ENCODE measurements around the gene HCFC1R1. TPM values are rescaled to one million over a fixed set of nuclear protein-coding genes. Genes with fewer than 3 reads are reported as not detected.

The HCFC1R1 gene
- total RNA-seq, 1 donor from 2014 or later, result 17.7 TPM

DNA sequence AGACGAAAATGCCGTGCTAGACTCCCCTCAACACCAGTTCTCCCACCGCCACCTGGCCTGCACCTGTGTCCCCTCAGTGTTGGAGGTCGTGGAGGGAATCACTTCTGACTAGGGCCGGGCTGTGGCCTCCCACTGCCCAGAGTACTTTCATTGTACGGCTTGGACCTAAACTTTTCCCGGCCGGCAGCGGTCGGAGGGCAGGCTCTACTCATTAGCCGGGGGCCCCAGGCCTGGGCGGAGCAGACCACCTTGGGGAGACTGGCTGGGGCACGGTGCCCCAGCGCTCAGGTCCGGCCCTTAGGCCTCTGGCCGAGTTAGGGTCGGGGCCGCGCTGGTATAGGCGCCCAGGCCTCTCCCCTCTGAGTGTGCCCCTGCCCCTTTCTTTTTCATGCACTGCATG is 6.4 kb downstream of the HCFC1R1 start:
- TF ChIP-seq, protein P1, sequence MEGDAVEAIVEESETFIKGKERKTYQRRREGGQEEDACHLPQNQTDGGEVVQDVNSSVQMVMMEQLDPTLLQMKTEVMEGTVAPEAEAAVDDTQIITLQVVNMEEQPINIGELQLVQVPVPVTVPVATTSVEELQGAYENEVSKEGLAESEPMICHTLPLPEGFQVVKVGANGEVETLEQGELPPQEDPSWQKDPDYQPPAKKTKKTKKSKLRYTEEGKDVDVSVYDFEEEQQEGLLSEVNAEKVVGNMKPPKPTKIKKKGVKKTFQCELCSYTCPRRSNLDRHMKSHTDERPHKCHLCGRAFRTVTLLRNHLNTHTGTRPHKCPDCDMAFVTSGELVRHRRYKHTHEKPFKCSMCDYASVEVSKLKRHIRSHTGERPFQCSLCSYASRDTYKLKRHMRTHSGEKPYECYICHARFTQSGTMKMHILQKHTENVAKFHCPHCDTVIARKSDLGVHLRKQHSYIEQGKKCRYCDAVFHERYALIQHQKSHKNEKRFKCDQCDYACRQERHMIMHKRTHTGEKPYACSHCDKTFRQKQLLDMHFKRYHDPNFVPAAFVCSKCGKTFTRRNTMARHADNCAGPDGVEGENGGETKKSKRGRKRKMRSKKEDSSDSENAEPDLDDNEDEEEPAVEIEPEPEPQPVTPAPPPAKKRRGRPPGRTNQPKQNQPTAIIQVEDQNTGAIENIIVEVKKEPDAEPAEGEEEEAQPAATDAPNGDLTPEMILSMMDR (IDR thresholded peaks at IDR 0.05), result no peak
- DNase-seq (no peak), ATAC-seq (ENCODE audit: low read depth) (no peak)
- intact Hi-C loops (cut with micrococcal nuclease), result no loop called here
- peaks cover 18% of the 10 kb centered on the region for H3K27me3 Mint-ChIP-seq
- POLR2A ChIA-PET, result no interaction called here
- H3K4me1 Mint-ChIP-seq, result peaks cover 32% of the 10 kb centered on the region
- H3K36me3 Mint-ChIP-seq (ENCODE audit: low read depth), result no peaks in the 10 kb centered on the region
- H3K27ac Mint-ChIP-seq, result no peak overlapping the region
- no peak overlapping the region for H3K4me3 Mint-ChIP-seq
- CTCF ChIA-PET, result no interaction called here
- no peaks in the 10 kb centered on the region for H3K9me3 Mint-ChIP-seq

- Mint-ChIP-seq H3K4me1 (peaks cover 19% of the 10 kb centered on the region), H3K9me3 (no peaks in the 10 kb centered on the region), H3K27me3 (peaks cover 18% of the 10 kb centered on the region), H3K36me3 (ENCODE audit: low read depth) (no peaks in the 10 kb centered on the region), H3K4me3 (no peak overlapping the region), H3K27ac (no peak overlapping the region)
- intact Hi-C loops (cut with micrococcal nuclease), result no loop called here
- ATAC-seq (ENCODE audit: low read depth), result no peak
- TF ChIP-seq, protein P1 (IDR thresholded peaks at IDR 0.05), result no peak
- POLR2A ChIA-PET, result no interaction called here
- CTCF ChIA-PET, result no interaction called here
- no peak for DNase-seq
These were observed 7.7 kb downstream of the HCFC1R1 start for GRCh38 chr16:3015865-3016521.

- TF ChIP-seq, protein P1 (IDR thresholded peaks at IDR 0.05), result no peak
- ATAC-seq (ENCODE audit: low read depth) (no peak), DNase-seq (no peak)
- CTCF ChIA-PET, result no interaction called here
- peaks cover 14% of the 10 kb centered on the region for H3K4me1 Mint-ChIP-seq
- POLR2A ChIA-PET, result no interaction called here
- H3K27me3 Mint-ChIP-seq, result peaks cover 18% of the 10 kb centered on the region
- H3K36me3 Mint-ChIP-seq (ENCODE audit: low read depth), result no peaks in the 10 kb centered on the region
- intact Hi-C loops (cut with micrococcal nuclease), result no loop called here
- H3K27ac Mint-ChIP-seq, result no peak overlapping the region
- no peak overlapping the region for H3K4me3 Mint-ChIP-seq
- no peaks in the 10 kb centered on the region for H3K9me3 Mint-ChIP-seq
These were observed 8.8 kb downstream of the HCFC1R1 start for GRCh38 chr16:3014971-3015370.

DNA sequence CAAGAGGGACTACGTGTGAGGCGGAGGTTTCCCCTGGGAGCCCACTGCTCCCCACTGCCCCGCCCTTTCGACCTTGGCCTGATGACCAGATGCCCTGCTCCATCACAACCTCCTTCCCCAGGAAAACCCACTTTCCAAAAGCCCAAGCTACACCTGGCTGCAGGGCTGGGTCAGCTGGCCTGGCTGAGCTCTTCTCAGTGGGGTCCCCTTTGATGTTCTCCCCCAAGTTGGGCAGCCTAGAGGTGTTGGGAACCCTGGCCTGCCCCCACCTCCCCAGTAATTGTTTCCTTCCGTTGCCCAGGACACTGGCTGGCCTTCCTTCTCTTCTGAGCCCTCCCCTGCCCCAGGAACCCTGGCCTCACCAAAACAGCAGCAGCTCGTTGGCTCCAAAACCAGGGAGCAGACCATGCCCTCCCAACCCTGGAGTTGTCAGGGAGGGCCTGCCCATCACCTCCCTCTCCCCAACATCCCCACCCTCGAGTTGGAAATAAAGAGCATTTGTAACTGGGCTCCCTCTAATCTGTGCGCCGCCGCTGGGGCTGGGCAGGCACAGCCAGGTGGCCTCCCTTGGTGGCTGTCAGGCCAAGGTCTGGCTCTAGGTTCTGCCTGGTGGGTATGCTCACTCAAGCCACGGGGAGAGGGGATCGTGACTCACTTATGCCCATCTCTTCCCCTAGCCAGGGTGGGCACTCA is 9.6 kb downstream of the HCFC1R1 start:
- Mint-ChIP-seq H3K9me3 (no peaks in the 10 kb centered on the region), H3K27ac (no peak overlapping the region), H3K27me3 (peaks cover 18% of the 10 kb centered on the region), H3K4me3 (no peak overlapping the region), H3K36me3 (ENCODE audit: low read depth) (no peaks in the 10 kb centered on the region), H3K4me1 (peaks cover 9% of the 10 kb centered on the region)
- ATAC-seq (ENCODE audit: low read depth) (no peak), DNase-seq (no peak)
- intact Hi-C loops (cut with micrococcal nuclease), result no loop called here
- ChIA-PET POLR2A (interaction anchor here (0.6 kb wide), 1 partner anchor 14 kb away, joined by 7 read pairs; no protein-coding TSS in a partner anchor), CTCF (no interaction called here)
- TF ChIP-seq, protein P1 (IDR thresholded peaks at IDR 0.05), result no peak

GRCh38 chr16:3013491-3013951 is 10.2 kb downstream of the HCFC1R1 start:
- Mint-ChIP-seq H3K4me1 (peaks cover 12% of the 10 kb centered on the region), H3K36me3 (ENCODE audit: low read depth) (no peaks in the 10 kb centered on the region), H3K4me3 (no peak overlapping the region), H3K9me3 (no peaks in the 10 kb centered on the region), H3K27ac (no peak overlapping the region), H3K27me3 (peaks cover 18% of the 10 kb centered on the region)
- POLR2A ChIA-PET, result no interaction called here
- CTCF ChIA-PET, result no interaction called here
- ATAC-seq (ENCODE audit: low read depth), result no peak
- DNase-seq, result no peak
- intact Hi-C loops (cut with micrococcal nuclease), result no loop called here
- TF ChIP-seq, protein P1 (IDR thresholded peaks at IDR 0.05), result no peak

Measured in activated B cell treated with CpG ODN at 0.5 μM for 24 hours (primary cell).